Activated B cell treated with CpG ODN at 0.5 μM for 24 hours (primary cell): ENCODE data around the gene CBFB. TPM values are rescaled to one million over a fixed set of nuclear protein-coding genes. Genes with fewer than 3 reads are reported as not detected.

ENCODE experiments used
- ATAC-seq: fragments of 200-7000 bp; cut with Tn5 transposase; one replicate; pipeline ENCODE4 v1.10.0; 2021; ENCODE audit warnings: low read depth, mild to moderate bottlenecking, moderate library complexity
- CTCF ChIA-PET: fragments of 350-600 bp; sonication (Branson Sonifier 250); formaldehyde crosslinking; loops from one replicate; lab custom pipeline; 2021; ENCODE audit warnings: antibody characterized with exemption; lab: Charles Lee
- POLR2A ChIA-PET: fragments of 350-600 bp; sonication (Branson Sonifier 250); formaldehyde crosslinking; loops from one replicate; lab custom pipeline; 2021; ENCODE audit warnings: antibody characterized with exemption; lab: Charles Lee
- DNase-seq: peaks from one replicate; pipeline ENCODE4 v3.0.0; 2022
- H3K27ac Mint-ChIP-seq: one replicate; pipeline ENCODE4 v1.8.0; 2020; ENCODE audit warnings: mixed read lengths
- H3K27me3 Mint-ChIP-seq: one replicate; pipeline ENCODE4 v1.8.0; 2021; ENCODE audit warnings: mixed read lengths
- H3K36me3 Mint-ChIP-seq: one replicate; pipeline ENCODE4 v1.8.0; 2021; ENCODE audit warnings: low read depth, mixed read lengths
- H3K4me1 Mint-ChIP-seq: one replicate; pipeline ENCODE4 v1.8.0; 2021; ENCODE audit warnings: mixed read lengths
- H3K4me3 Mint-ChIP-seq: one replicate; pipeline ENCODE4 v1.8.0; 2020; ENCODE audit warnings: mild to moderate bottlenecking, mixed read lengths
- H3K9me3 Mint-ChIP-seq: one replicate; pipeline ENCODE4 v1.8.0; 2020; ENCODE audit warnings: mixed read lengths
- CTCF ChIP-seq: fragments of 200-600 bp; IDR thresholded peaks from one replicate; pipeline ENCODE4 v1.8.0; 2022; ENCODE audit warnings: antibody characterized with exemption, mild to moderate bottlenecking
- intact Hi-C: fragments of 100-400 bp; cut with micrococcal nuclease; formaldehyde crosslinking; loops from one replicate; pipeline ENCODE4 v1.15.1; 2024
- total RNA-seq: library from RNA; stranded (reverse); gene quantifications from 2 replicates; pipeline ENCODE4 v1.2.3, GENCODE V29; 2022

Gene CBFB
- total RNA-seq, 1 donor from 2014 or later: 66.6 TPM

GRCh38 chr16:67137605-67138004, 108.7 kb downstream of the CBFB start:
- H3K9me3 Mint-ChIP-seq: no peaks in the 10 kb centered on the region
- ChIA-PET POLR2A (interaction anchor here (0.6 kb wide), 1 partner anchor 10 kb away, joined by 3 read pairs; no protein-coding TSS in a partner anchor), CTCF (no interaction called here)
- peaks cover 74% of the 10 kb centered on the region for H3K36me3 Mint-ChIP-seq
- no peak overlapping the region for H3K27ac Mint-ChIP-seq
- no peaks in the 10 kb centered on the region for H3K4me1 Mint-ChIP-seq
- intact Hi-C loops: no loop called here
- DNase-seq (no peak), ATAC-seq (no peak)
- no peaks in the 10 kb centered on the region for H3K27me3 Mint-ChIP-seq
- TF ChIP-seq CTCF: no peak
- no peak overlapping the region for H3K4me3 Mint-ChIP-seq

- no peaks in the 10 kb centered on the region for H3K9me3 Mint-ChIP-seq
- no peak for ATAC-seq
- no peak for DNase-seq
- no peak overlapping the region for H3K27ac Mint-ChIP-seq
- no peaks in the 10 kb centered on the region for H3K27me3 Mint-ChIP-seq
- H3K4me3 Mint-ChIP-seq: no peak overlapping the region
- H3K36me3 Mint-ChIP-seq: peaks cover 79% of the 10 kb centered on the region
- no peaks in the 10 kb centered on the region for H3K4me1 Mint-ChIP-seq
- intact Hi-C loops: no loop called here
- ChIA-PET POLR2A (no interaction called here), CTCF (no interaction called here)
- TF ChIP-seq CTCF: no peak
These were observed 112.4 kb downstream of the CBFB start for GRCh38 chr16:67141391-67141790.

- Mint-ChIP-seq H3K4me1 (no peaks in the 10 kb centered on the region), H3K36me3 (peaks cover 82% of the 10 kb centered on the region)
These were observed 113.4 kb downstream of the CBFB start for GRCh38 chr16:67142342-67142741.

GRCh38 chr16:67144943-67145342, 116.0 kb downstream of the CBFB start:
- Mint-ChIP-seq H3K4me1 (no peaks in the 10 kb centered on the region), H3K9me3 (no peaks in the 10 kb centered on the region), H3K36me3 (peaks cover 76% of the 10 kb centered on the region), H3K27ac (no peak overlapping the region), H3K27me3 (peaks cover 13% of the 10 kb centered on the region), H3K4me3 (no peak overlapping the region)
- ChIA-PET CTCF (no interaction called here), POLR2A (no interaction called here)
- no peak for TF ChIP-seq CTCF
- ATAC-seq: no peak
- intact Hi-C loops: no loop called here
- DNase-seq: no peak

More at GRCh38 chr16:67142342-67142741, 113.4 kb downstream of the CBFB start:
- no peak overlapping the region for H3K4me3 Mint-ChIP-seq
- ChIA-PET POLR2A (no interaction called here), CTCF (no interaction called here)
- ATAC-seq: no peak
- no peak for TF ChIP-seq CTCF
- H3K27ac Mint-ChIP-seq: no peak overlapping the region
- intact Hi-C loops: no loop called here
- no peak for DNase-seq
- H3K27me3 Mint-ChIP-seq: no peaks in the 10 kb centered on the region
- no peaks in the 10 kb centered on the region for H3K9me3 Mint-ChIP-seq

- ATAC-seq: no peak
- ChIA-PET CTCF (no interaction called here), POLR2A (no interaction called here)
- no peak for DNase-seq
- no peaks in the 10 kb centered on the region for H3K4me1 Mint-ChIP-seq
- intact Hi-C loops: no loop called here
- no peaks in the 10 kb centered on the region for H3K9me3 Mint-ChIP-seq
- TF ChIP-seq CTCF: no peak
- no peak overlapping the region for H3K4me3 Mint-ChIP-seq
- H3K27me3 Mint-ChIP-seq: peaks cover 13% of the 10 kb centered on the region
- no peak overlapping the region for H3K27ac Mint-ChIP-seq
- peaks cover 68% of the 10 kb centered on the region for H3K36me3 Mint-ChIP-seq
These were observed 116.8 kb downstream of the CBFB start for GRCh38 chr16:67145746-67146145.
